Hepatocyte (in vitro differentiated cells): Measurements from ENCODE around the gene KIRREL3. TPM values are rescaled to one million over a fixed set of nuclear protein-coding genes. Genes with fewer than 3 reads are reported as not detected.

ENCODE experiments used
- DNase-seq: peaks from one replicate; pipeline ENCODE4 v3.0.0-alpha.2; 2016; ENCODE audit warnings: low spot score
- H2AFZ ChIP-seq: fragments of 200-600 bp; sonication (generic); 2 replicates; pipeline ENCODE4 v1.6.0; 2016; ENCODE audit warnings: antibody characterized with exemption, mild to moderate bottlenecking
- H3K27ac ChIP-seq: fragments of 200-600 bp; sonication (generic); 2 replicates; pipeline ENCODE4 v1.5.1; 2016; ENCODE audit warnings: mild to moderate bottlenecking
- H3K27me3 ChIP-seq: fragments of 200-600 bp; sonication (generic); 2 replicates; pipeline ENCODE4 v1.6.1; 2016
- H3K36me3 ChIP-seq: fragments of 200-600 bp; sonication (generic); replicated peaks from 2 replicates; pipeline ENCODE4 v1.5.1; 2016; ENCODE audit warnings: low read depth; ENCODE audit not compliant: insufficient read depth
- H3K4me1 ChIP-seq: fragments of 200-600 bp; sonication (generic); 2 replicates; pipeline ENCODE4 v1.5.1; 2016; ENCODE audit warnings: mild to moderate bottlenecking, moderate library complexity; ENCODE audit not compliant: insufficient read depth
- H3K4me2 ChIP-seq: fragments of 200-600 bp; sonication (generic); 2 replicates; pipeline ENCODE4 v1.6.0; 2016
- H3K4me3 ChIP-seq: fragments of 200-600 bp; sonication (generic); 2 replicates; pipeline ENCODE4 v1.5.1; 2016; ENCODE audit warnings: mild to moderate bottlenecking
- H3K79me2 ChIP-seq: fragments of 200-600 bp; sonication (generic); 2 replicates; pipeline ENCODE4 v1.6.0; 2017; ENCODE audit warnings: mild to moderate bottlenecking
- H3K9me2 ChIP-seq: fragments of 200-600 bp; sonication (generic); replicated peaks from 2 replicates; pipeline ENCODE4 v1.6.0; 2017; ENCODE audit warnings: mild to moderate bottlenecking; ENCODE audit not compliant: insufficient read depth
- H3K9me3 ChIP-seq: fragments of 200-600 bp; sonication (generic); 2 replicates; pipeline ENCODE4 v1.5.1; 2016; ENCODE audit warnings: low read depth, mild to moderate bottlenecking
- H4K20me1 ChIP-seq: fragments of 200-600 bp; sonication (generic); 2 replicates; pipeline ENCODE4 v1.6.0; 2016; ENCODE audit warnings: mild to moderate bottlenecking; ENCODE audit not compliant: insufficient read depth, poor library complexity, severe bottlenecking
- CTCF ChIP-seq: fragments of 200-600 bp; sonication (generic); IDR thresholded peaks from 2 replicates; pipeline ENCODE4 v1.5.1; 2016; ENCODE audit warnings: antibody characterized with exemption, mild to moderate bottlenecking; ENCODE audit not compliant: poor library complexity
- EZH2 ChIP-seq: fragments of 200-600 bp; sonication (generic); IDR thresholded peaks from 2 replicates; pipeline ENCODE4 v1.6.1; 2016; ENCODE audit warnings: antibody characterized with exemption, mild to moderate bottlenecking, borderline replicate concordance
- EZH2phosphoT487 ChIP-seq: fragments of 200-600 bp; sonication (generic); IDR thresholded peaks from one replicate; pipeline ENCODE4 v1.6.1; 2018; ENCODE audit warnings: antibody characterized with exemption, mild to moderate bottlenecking, low read depth, moderate library complexity; ENCODE audit not compliant: unreplicated experiment, severe bottlenecking
- WGBS: methylation state at CpG from one replicate; pipeline ENCODE4 v1.1.6; 2016; ENCODE audit warnings: low lambda C conversion rate; ENCODE audit errors: missing lambda C conversion rate; 5-methylcytosine and 5-hydroxymethylcytosine counted together
- polyA plus RNA-seq: library from polyadenylated mRNA; unstranded; fragments of >200 nt; fragmentation: Nextera tagmentation; extraction: Ambion mirVana; gene quantifications from 2 replicates; pipeline ENCODE4 v1.2.1, GENCODE V29; 2016
- total RNA-seq: library from RNA; depleted of rRNA; stranded (reverse); fragments of >200 nt; gene quantifications from 2 replicates; pipeline ENCODE4 v1.2.3, GENCODE V29; 2014

The KIRREL3 gene
- total and polyA plus RNA-seq, 2 experiments from 2014 or later = 0.33 to 0.86 TPM

- no peaks in the 10 kb centered on the region for H3K9me3 ChIP-seq
- H3K27ac ChIP-seq = no peak overlapping the region
- no peaks in the 10 kb centered on the region for H4K20me1 ChIP-seq
- H3K4me1 ChIP-seq = no peaks in the 10 kb centered on the region
- TF ChIP-seq CTCF (no peak), EZH2 (no peak), EZH2phosphoT487 (no peak)
- no peak overlapping the region for H3K4me2 ChIP-seq
- H3K36me3 ChIP-seq = no peaks in the 10 kb centered on the region
- DNase-seq = no peak
- H3K9me2 ChIP-seq = no peaks in the 10 kb centered on the region
- no peak overlapping the region for H2AFZ ChIP-seq
- H3K27me3 ChIP-seq = peaks cover 85% of the 10 kb centered on the region
- no peak overlapping the region for H3K4me3 ChIP-seq
- H3K79me2 ChIP-seq = no peaks in the 10 kb centered on the region
- WGBS = 91% methylated on average over 2 of the region's 2 CpGs
These were observed 7.0 kb downstream of the KIRREL3 start for GRCh38 chr11:126993599-126993998.

GRCh38 chr11:126992804-126993111 lies 7.8 kb downstream of the KIRREL3 start:
- 62% methylated on average over 2 of the region's 2 CpGs for WGBS
- Histone ChIP-seq H3K9me3 (no peaks in the 10 kb centered on the region), H3K9me2 (no peaks in the 10 kb centered on the region), H4K20me1 (no peaks in the 10 kb centered on the region), H3K4me1 (no peaks in the 10 kb centered on the region), H3K36me3 (no peaks in the 10 kb centered on the region), H3K27ac (no peak overlapping the region), H3K27me3 (peaks cover 84% of the 10 kb centered on the region), H3K4me2 (no peak overlapping the region), H3K79me2 (no peaks in the 10 kb centered on the region), H2AFZ (no peak overlapping the region), H3K4me3 (no peak overlapping the region)
- DNase-seq = no peak
- TF ChIP-seq EZH2 (no peak), CTCF (no peak), EZH2phosphoT487 (no peak)

GRCh38 chr11:126992065-126992803 lies 8.3 kb downstream of the KIRREL3 start:
- WGBS = 74% methylated on average over 6 of the region's 6 CpGs
- H2AFZ ChIP-seq = no peak overlapping the region
- no peak overlapping the region for H3K4me3 ChIP-seq
- H4K20me1 ChIP-seq = no peaks in the 10 kb centered on the region
- no peak for TF ChIP-seq CTCF
- TF ChIP-seq EZH2phosphoT487 = no peak
- TF ChIP-seq EZH2 = no peak
- H3K27ac ChIP-seq = no peak overlapping the region
- H3K4me1 ChIP-seq = no peaks in the 10 kb centered on the region
- no peak overlapping the region for H3K4me2 ChIP-seq
- H3K79me2 ChIP-seq = no peaks in the 10 kb centered on the region
- H3K27me3 ChIP-seq = peaks cover 83% of the 10 kb centered on the region
- DNase-seq = no peak
- H3K9me3 ChIP-seq = no peaks in the 10 kb centered on the region
- H3K9me2 ChIP-seq = no peaks in the 10 kb centered on the region
- H3K36me3 ChIP-seq = no peaks in the 10 kb centered on the region
